HepG2 (cell line): ENCODE data around the gene LUC7L. TPM values are rescaled to one million over a fixed set of nuclear protein-coding genes. Genes with fewer than 3 reads are reported as not detected.

ENCODE experiments used
- ATF1 ChIP-seq: IDR thresholded peaks from 2 replicates; pipeline ENCODE4 v1.6.1; 2016; ENCODE audit warnings: mild to moderate bottlenecking, control low read depth
- ATF2 ChIP-seq: sonication (generic); formaldehyde crosslinking; IDR thresholded peaks from 2 replicates; pipeline ENCODE4 v1.4.0; 2020; ENCODE audit warnings: missing genetic modification reagents
- BRCA1 ChIP-seq: sonication (generic); formaldehyde crosslinking; IDR thresholded peaks from 2 replicates; pipeline ENCODE4 v1.4.0; 2020; ENCODE audit warnings: missing genetic modification reagents
- ELF1 ChIP-seq: sonication (generic); formaldehyde crosslinking; IDR thresholded peaks from 2 replicates; pipeline ENCODE4 v1.4.0; 2020; ENCODE audit warnings: missing genetic modification reagents
- GPN1 ChIP-seq: sonication (generic); formaldehyde crosslinking; IDR thresholded peaks from 2 replicates; pipeline ENCODE4 v1.5.1; 2020; ENCODE audit warnings: missing genetic modification reagents, borderline replicate concordance
- HDAC1 ChIP-seq: sonication (generic); formaldehyde crosslinking; IDR thresholded peaks from 2 replicates; pipeline ENCODE4 v1.5.1; 2020; ENCODE audit warnings: mild to moderate bottlenecking, missing genetic modification reagents
- HNRNPL ChIP-seq: fragments of 200-400 bp; formaldehyde crosslinking; IDR thresholded peaks from 2 replicates; pipeline ENCODE4 v1.6.1; 2017; ENCODE audit warnings: mild to moderate bottlenecking, low read depth, low read length
- ISX ChIP-seq: sonication (generic); formaldehyde crosslinking; conservative IDR thresholded peaks from 2 replicates; pipeline ENCODE4 v1.5.0; 2020; ENCODE audit warnings: missing genetic modification reagents
- MTF1 ChIP-seq: sonication (generic); formaldehyde crosslinking; IDR thresholded peaks from 2 replicates; pipeline ENCODE4 v1.5.0; 2020; ENCODE audit warnings: missing genetic modification reagents
- NFIC ChIP-seq: IDR thresholded peaks from 2 replicates; pipeline ENCODE4 v1.6.1; 2012; ENCODE audit warnings: mild to moderate bottlenecking, low read length, inconsistent platforms
- SP5 ChIP-seq: IDR thresholded peaks from 2 replicates; pipeline ENCODE4 v1.6.1; 2016; ENCODE audit warnings: low read depth, borderline replicate concordance
- TSC22D2 ChIP-seq: sonication (generic); formaldehyde crosslinking; IDR thresholded peaks from 2 replicates; pipeline ENCODE4 v1.5.1; 2020; ENCODE audit warnings: missing genetic modification reagents, mild to moderate bottlenecking, borderline replicate concordance
- USF2 ChIP-seq, 2 experiments: sonication (generic) in 1 of 2; formaldehyde crosslinking in 1 of 2; IDR thresholded peaks; 2 replicates each; pipeline versions ENCODE4 v1.5.1 to v1.6.1; 2011 to 2020; ENCODE audit warnings: borderline replicate concordance in 1 of 2, low read depth in 1 of 2, low read length in 1 of 2, mild to moderate bottlenecking in 1 of 2, missing genetic modification reagents in 1 of 2, moderate library complexity in 1 of 2
- ZBTB49 ChIP-seq: sonication (generic); formaldehyde crosslinking; IDR thresholded peaks from 2 replicates; pipeline ENCODE4 v1.4.0; 2020; ENCODE audit warnings: missing genetic modification reagents, borderline replicate concordance
- ZC3H13 ChIP-seq: sonication (generic); formaldehyde crosslinking; IDR thresholded peaks from 2 replicates; pipeline ENCODE4 v1.8.1; 2023; ENCODE audit warnings: mild to moderate bottlenecking, missing genetic modification reagents, moderate library complexity
- ZKSCAN1 ChIP-seq: fragments of 150-350 bp; IDR thresholded peaks from 2 replicates; pipeline ENCODE4 v1.6.1; 2014; ENCODE audit warnings: low read length
- ZMYM3 ChIP-seq: sonication (generic); formaldehyde crosslinking; IDR thresholded peaks from 2 replicates; pipeline ENCODE4 v1.5.1; 2020; ENCODE audit warnings: mild to moderate bottlenecking, missing genetic modification reagents
- ZNF484 ChIP-seq: sonication (generic); formaldehyde crosslinking; IDR thresholded peaks from 2 replicates; pipeline ENCODE4 v1.5.1; 2020; ENCODE audit warnings: mild to moderate bottlenecking, low read depth, missing genetic modification reagents, borderline replicate concordance
- ZNF556 ChIP-seq: sonication (generic); formaldehyde crosslinking; IDR thresholded peaks from 2 replicates; pipeline ENCODE4 v1.4.0; 2020; ENCODE audit warnings: mild to moderate bottlenecking, missing genetic modification reagents, borderline replicate concordance
- ZNF639 ChIP-seq: conservative IDR thresholded peaks from 2 replicates; pipeline ENCODE4 v1.6.1; 2018; ENCODE audit warnings: missing genetic modification reagents
- ZNF784 ChIP-seq: sonication (generic); formaldehyde crosslinking; IDR thresholded peaks from 2 replicates; pipeline ENCODE4 v1.5.1; 2020; ENCODE audit warnings: missing genetic modification reagents, mild to moderate bottlenecking, borderline replicate concordance
- ZSCAN20 ChIP-seq: sonication (generic); formaldehyde crosslinking; IDR thresholded peaks from 2 replicates; pipeline ENCODE4 v1.4.0; 2020; ENCODE audit warnings: missing genetic modification reagents, mild to moderate bottlenecking, borderline replicate concordance
- polyA plus RNA-seq, 8 experiments: library from polyadenylated mRNA; depleted of rRNA in 3 of 8; stranded (reverse) in 7 of 8; unstranded in 1 of 8; fragments of >200 nt; fragmentation: Illumina TruSeq in 4 of 8; extraction: Trizol in 4 of 8; gene quantifications; 2 replicates each; pipeline versions ENCODE4 v1.2.1 to v1.2.3, GENCODE V29; 2011 to 2016; ENCODE audit warnings: low read depth in 4 of 8, missing spikeins in 1 of 8, mixed read lengths in 1 of 8; ENCODE audit not compliant: insufficient read depth in 1 of 8
- total RNA-seq, 5 experiments: library from RNA; depleted of rRNA; stranded (reverse); fragments of >200 nt; fragmentation: Illumina TruSeq; extraction: Trizol; gene quantifications; 2 replicates each; pipeline ENCODE4 v1.2.3, GENCODE V29; 2016; ENCODE audit warnings: low read depth in 1 of 5

Gene LUC7L
- total and polyA plus RNA-seq, 2 of the 13 experiments (the other 11 are each of a cell fraction or from before 2014, with no cell fraction given), result 48.7 to 56.9 TPM

GRCh38 chr16:181565-182021 is 47.7 kb downstream of the LUC7L start (continued):
- TF ChIP-seq ZNF639 (CRISPR knock-in tag) (no peak), USF2 (IDR thresholded peaks at IDR 0.05; ENCODE audit: low read depth, low read length) (no peak), USF2 (CRISPR knock-in tag; IDR thresholded peaks at IDR 0.05; ENCODE audit: borderline replicate concordance) (peak; percentile 27; the same call in 1 of the 2 replicates), ZNF484 (CRISPR knock-in tag) (no peak), ZNF556 (CRISPR knock-in tag) (0 out of 2 replicates have a peak, but pooled peaks have one; percentile 7), BRCA1 (CRISPR knock-in tag) (no peak), ATF2 (CRISPR knock-in tag) (no peak), ZSCAN20 (CRISPR knock-in tag) (no peak), GPN1 (no peak), ZBTB49 (CRISPR knock-in tag) (no peak), SP5 (peak; percentile 16), ATF1 (CRISPR knock-in tag) (no peak), ZNF784 (CRISPR knock-in tag) (no peak), ZKSCAN1 (no peak), NFIC (no peak), ZMYM3 (no peak), ISX (CRISPR knock-in tag) (no peak), TSC22D2 (CRISPR knock-in tag) (no peak), MTF1 (CRISPR knock-in tag) (no peak), ZC3H13 (0 out of 2 replicates have a peak, but pooled peaks have one; percentile 1), ELF1 (CRISPR knock-in tag) (no peak), HDAC1 (CRISPR knock-in tag) (no peak; the same call in 1 of the 2 replicates), HNRNPL (no peak)
